WI38 (cell line): ENCODE results near the gene ZBTB20.

Experiments used
- H3K4me3 ChIP-seq: 2 replicates; pipeline ENCODE4 v1.5.1; 2011; ENCODE audit warnings: low read depth, mild to moderate bottlenecking, control low read depth, low read length
- CTCF ChIP-seq: IDR thresholded peaks from 2 replicates; pipeline ENCODE4 v1.5.1; 2012; ENCODE audit warnings: low read depth, mild to moderate bottlenecking, control low read depth, low read length

Gene ZBTB20

GRCh38 chr3:114286266-114286665 is 860.8 kb downstream of the ZBTB20 start:
- TF ChIP-seq CTCF, result no peak
- no peak overlapping the region for H3K4me3 ChIP-seq

GRCh38 chr3:114285648-114286230 is 861.3 kb downstream of the ZBTB20 start:
- TF ChIP-seq CTCF, result no peak
- no peak overlapping the region for H3K4me3 ChIP-seq

- no peak overlapping the region for H3K4me3 ChIP-seq
- no peak for TF ChIP-seq CTCF
These were observed 862.4 kb downstream of the ZBTB20 start for GRCh38 chr3:114284644-114285043.
